ENCODE measurements around the gene ACTR2.
"Not testable (repeated sequence)": the region's sequence is repeated elsewhere in the genome, so short reads cannot be mapped to it uniquely, and the experiment has no call there.

ACTR2 gene

DNA sequence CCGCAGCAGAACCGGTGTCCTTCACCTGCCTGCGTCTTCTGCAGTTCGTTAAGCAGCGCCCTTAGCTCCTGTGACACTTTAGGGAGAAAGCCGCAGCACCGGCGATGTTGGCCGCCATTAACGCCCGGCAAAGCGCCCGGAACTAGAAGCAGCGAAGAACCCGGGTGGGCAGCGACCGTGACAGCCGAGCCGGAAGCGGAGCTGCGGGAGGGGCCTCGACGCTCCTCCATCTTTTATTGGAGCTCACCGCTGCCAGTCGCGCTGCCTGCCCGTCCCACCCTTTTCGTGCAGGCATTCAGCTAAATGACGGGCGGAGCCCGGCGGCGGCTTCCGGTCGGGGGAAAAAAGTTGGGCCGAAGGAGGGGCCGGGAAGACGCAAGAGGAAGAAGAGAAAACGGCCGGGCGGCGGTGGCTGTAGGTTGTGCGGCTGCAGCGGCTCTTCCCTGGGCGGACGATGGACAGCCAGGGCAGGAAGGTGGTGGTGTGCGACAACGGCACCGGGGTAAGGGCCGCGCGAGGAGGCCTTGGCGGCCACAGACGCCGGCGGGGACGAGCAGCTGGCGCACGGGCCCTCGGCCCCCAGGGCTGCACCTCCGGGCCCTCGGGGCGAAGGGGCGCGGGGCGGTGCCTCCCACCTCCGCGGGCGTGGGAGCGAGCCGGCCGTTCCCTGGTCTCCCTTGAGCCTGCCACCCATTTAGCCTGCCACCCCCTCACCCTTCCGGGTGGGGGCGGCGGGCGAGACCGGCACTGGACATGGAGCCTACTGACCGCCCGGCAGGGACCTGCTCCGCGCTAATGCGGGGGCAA, at the start of gene ACTR2:
TSS of gene ACTR2 (plus strand) at position 376 of the 807 bp plus-strand sequence. CDS start at position 455, 79 bp downstream.
- DNase-seq (ENCODE audit: low read depth), result peak; percentile 97

GRCh38 chr2:65182570-65182969, 45.1 kb upstream of the ACTR2 start:
- no peak for DNase-seq (ENCODE audit: low read depth)

- not testable (repeated sequence) for DNase-seq (ENCODE audit: low read depth)
Measured at GRCh38 chr2:65183406-65183805, 44.2 kb upstream of the ACTR2 start.

GRCh38 chr2:65185012-65185411, 42.6 kb upstream of the ACTR2 start:
- DNase-seq (ENCODE audit: low read depth), result no peak

GRCh38 chr2:65186093-65186868, 41.4 kb upstream of the ACTR2 start:
- no peak for DNase-seq (ENCODE audit: low read depth)

DNA sequence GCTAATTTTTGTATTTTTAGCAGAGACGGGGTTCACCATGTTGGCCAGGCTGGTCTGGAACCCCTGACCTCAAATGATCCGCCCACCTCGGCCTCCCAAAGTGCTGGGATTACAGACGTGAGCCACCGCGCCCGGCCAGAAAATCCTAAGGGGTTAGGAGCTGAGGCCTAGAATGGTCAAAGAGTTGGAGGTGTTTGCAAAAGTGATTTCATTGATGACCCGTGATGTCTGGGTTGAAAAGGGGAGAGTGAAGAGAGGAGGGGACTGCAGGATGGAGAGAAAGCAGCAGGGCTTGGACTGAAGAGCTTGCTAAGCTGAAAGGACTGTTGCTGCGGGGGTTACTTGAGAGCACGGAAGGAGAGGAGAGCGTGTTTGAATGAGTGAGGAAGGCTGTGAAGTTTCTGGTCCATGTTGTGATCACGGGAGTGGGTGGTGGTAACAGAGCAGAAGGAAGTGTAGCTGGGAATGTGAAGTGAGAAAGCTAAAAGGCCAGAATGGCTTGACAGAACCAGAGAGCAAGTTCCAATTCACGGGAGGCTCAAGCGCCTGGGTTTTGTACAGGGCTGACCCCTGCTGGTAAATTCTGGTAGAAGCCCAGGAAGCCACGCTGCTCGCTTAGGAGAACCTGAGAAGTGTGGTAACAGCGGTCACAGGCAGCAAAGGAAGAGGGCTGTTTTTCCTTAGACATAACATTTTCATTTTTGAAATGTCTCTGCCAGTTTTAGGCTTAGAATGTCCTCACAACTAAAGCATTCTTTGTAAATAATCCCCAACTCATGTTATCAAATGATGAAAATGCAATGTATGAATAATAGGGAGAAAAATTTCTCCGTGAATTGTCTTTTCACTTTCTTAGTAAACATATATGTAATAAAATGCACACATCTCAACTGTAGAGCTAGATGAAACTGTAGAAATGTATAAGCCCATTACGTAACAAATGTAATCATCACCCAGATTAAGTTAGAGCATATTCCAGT, 40.5 kb upstream of the ACTR2 start:
- DNase-seq (ENCODE audit: low read depth), result peak; percentile 72

- DNase-seq (ENCODE audit: low read depth), result no peak
Measured at GRCh38 chr2:65193446-65193845, 34.2 kb upstream of the ACTR2 start.

DNA sequence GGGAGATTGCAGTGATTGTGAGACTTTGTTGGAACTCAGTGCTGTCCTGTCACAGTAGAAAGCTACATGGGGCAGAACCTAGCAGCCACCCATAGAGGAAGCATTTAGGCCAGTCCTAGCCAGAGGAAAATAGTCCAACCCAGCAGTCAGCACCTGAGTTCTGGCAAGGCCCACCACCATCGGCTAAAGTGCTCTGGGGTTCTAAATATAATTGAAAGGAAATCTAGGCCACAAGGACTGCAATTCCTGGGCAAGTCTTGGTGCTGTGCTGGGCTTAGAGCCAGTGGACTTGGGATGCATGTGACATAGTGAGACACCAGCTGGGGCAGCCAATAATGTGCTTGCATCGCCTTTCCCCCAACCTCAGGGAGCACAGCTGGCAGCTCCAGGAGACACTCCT, 28.9 kb upstream of the ACTR2 start:
- no peak for DNase-seq (ENCODE audit: low read depth)

GRCh38 chr2:65199166-65199565, 28.5 kb upstream of the ACTR2 start:
- DNase-seq (ENCODE audit: low read depth), result no peak

GRCh38 chr2:65199891-65200290, 27.7 kb upstream of the ACTR2 start:
- peak; percentile 36 for DNase-seq (ENCODE audit: low read depth)

DNA sequence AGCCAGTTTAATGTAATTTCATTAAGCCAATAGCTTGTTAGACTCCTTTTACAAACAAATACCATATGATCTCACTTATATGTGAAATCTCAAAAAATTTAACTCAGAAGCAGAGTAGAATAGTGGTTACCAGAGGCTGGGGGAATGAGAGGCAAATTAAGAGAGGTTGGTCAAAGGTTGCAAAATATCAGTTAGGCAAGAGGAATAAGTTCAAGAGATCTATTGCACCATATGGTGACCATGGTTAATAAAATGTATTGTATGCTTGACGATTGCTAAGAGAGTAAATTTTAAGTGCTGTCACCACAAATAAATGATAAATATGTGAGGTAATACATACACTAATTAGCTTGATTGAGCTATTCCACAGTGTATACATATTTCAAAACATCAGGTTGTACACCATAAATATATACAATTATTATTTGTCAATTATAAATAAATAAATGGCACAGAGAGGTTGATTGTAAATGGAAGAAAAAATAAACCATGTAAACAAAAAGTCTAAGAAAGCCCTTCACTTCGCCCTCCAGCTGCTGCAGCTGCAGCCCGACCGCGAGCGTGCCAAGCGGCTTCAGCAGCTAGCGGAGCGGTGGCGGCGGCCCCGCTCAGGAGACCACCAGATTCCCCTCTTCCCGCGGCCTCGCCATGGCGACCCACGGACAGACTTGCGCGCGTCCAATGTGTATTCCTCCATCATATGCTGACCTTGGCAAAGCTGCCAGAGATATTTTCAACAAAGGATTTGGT, 23.0 kb upstream of the ACTR2 start:
- peak; percentile 9 for DNase-seq (ENCODE audit: low read depth)

- no peak for DNase-seq (ENCODE audit: low read depth)
Measured at GRCh38 chr2:65212115-65212514, 15.5 kb upstream of the ACTR2 start.

GRCh38 chr2:65212619-65213018, 15.0 kb upstream of the ACTR2 start:
- DNase-seq (ENCODE audit: low read depth), result no peak

GRCh38 chr2:65213035-65213434, 14.6 kb upstream of the ACTR2 start:
- no peak for DNase-seq (ENCODE audit: low read depth)

- DNase-seq (ENCODE audit: low read depth), result no peak
Measured at GRCh38 chr2:65214361-65214760, 13.3 kb upstream of the ACTR2 start.

GRCh38 chr2:65214843-65215242, 12.8 kb upstream of the ACTR2 start:
- no peak for DNase-seq (ENCODE audit: low read depth)

- no peak for DNase-seq (ENCODE audit: low read depth)
Measured at GRCh38 chr2:65215946-65216345, 11.7 kb upstream of the ACTR2 start.

DNA sequence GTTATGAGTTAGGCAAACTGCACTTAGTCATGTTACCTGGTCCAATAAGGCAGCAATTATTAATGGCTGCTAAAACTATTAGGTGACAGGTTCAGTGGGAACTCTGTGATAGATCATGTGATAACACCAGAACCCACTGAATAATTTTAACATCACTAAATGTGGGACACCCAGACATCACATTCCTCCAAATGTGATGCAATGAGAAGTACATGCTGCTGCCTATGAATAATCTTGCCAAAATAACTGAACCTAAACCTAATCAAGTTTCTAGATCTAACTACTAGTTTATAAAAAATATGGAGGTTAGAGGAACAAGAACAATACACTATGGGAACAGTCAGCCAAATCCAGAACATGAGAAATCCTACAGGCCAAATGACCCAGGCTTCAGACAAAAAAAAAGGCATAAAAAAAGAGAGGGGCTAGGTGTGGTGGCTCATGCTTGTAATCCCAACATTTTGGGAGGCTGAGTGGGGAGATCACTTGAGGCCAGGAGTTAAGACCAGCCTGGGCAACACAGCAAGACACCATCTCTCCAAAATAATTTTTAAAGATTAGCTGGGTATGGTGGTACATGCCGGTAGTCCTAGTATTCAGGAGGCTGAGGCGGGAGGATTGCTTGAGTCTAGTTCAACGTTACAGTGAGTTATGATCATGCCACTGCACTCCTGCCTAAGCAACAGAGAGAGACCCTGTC, 7.0 kb upstream of the ACTR2 start:
- no peak for DNase-seq (ENCODE audit: low read depth)

- not testable (repeated sequence) for DNase-seq (ENCODE audit: low read depth)
Measured at GRCh38 chr2:65221275-65221674, 6.4 kb upstream of the ACTR2 start.

DNA sequence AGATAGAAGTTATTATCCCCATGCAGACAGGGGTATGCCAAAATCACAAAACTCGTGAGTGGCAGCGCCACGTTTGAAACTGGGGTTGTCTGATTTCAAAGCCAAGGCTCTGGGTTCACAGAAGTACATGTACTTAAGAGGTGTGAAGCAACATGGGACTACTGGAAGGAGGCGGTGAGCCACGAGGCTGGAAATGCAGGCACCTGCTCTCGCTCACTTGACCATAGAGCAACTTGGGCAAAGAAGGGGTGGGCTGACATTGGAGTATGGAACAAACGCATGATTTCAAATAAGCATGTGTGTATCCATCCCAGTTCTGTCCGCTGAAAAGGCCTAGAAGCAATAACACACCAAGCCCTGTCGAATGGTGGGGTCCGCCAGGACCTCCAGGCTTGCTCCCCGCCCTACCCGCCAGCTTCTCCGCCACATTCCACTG, 593 bp upstream of the ACTR2 start:
- peak; percentile 36 for DNase-seq (ENCODE audit: low read depth)

All from ELR (cell line).